MV-4-11 (cell line): Measurements from ENCODE around the gene PLXNA4.

Experiments
- DNase-seq: peaks from one replicate; lab custom pipeline; 2025; lab: John Stamatoyannopoulos, UW

The PLXNA4 gene

GRCh38 chr7:132533916-132534315 lies 42.4 kb downstream of the PLXNA4 start:
- peak; percentile 59 for DNase-seq

GRCh38 chr7:132532281-132532680 lies 44.0 kb downstream of the PLXNA4 start:
- peak; percentile 81 for DNase-seq

DNA sequence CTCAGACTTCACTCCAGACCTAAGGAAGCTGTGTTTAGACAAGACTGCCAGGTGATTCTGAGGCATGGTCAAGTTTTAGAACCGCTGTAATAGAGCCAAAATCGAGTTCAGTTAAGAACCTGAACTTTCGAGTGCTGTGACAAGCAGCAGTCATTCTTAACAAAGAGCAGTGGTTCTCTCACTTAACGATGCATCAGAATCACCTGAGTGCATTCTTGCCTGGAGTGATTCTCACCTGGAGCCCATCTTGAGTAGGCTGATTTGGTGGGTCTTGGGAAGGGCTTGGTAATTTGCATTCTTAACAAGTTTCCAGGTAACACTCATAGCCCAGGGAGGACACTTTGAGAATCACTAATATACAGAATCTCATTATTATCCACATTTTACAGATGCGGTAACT lies 44.7 kb downstream of the PLXNA4 start:
- no peak for DNase-seq

- DNase-seq: no peak
These were observed 47.6 kb downstream of the PLXNA4 start for GRCh38 chr7:132528695-132529094.

GRCh38 chr7:132527467-132528410 lies 48.5 kb downstream of the PLXNA4 start:
- no peak for DNase-seq

- DNase-seq: peak; percentile 51
These were observed 50.0 kb downstream of the PLXNA4 start for GRCh38 chr7:132526111-132526740.

GRCh38 chr7:132521423-132521822 lies 54.8 kb downstream of the PLXNA4 start:
- no peak for DNase-seq

DNA sequence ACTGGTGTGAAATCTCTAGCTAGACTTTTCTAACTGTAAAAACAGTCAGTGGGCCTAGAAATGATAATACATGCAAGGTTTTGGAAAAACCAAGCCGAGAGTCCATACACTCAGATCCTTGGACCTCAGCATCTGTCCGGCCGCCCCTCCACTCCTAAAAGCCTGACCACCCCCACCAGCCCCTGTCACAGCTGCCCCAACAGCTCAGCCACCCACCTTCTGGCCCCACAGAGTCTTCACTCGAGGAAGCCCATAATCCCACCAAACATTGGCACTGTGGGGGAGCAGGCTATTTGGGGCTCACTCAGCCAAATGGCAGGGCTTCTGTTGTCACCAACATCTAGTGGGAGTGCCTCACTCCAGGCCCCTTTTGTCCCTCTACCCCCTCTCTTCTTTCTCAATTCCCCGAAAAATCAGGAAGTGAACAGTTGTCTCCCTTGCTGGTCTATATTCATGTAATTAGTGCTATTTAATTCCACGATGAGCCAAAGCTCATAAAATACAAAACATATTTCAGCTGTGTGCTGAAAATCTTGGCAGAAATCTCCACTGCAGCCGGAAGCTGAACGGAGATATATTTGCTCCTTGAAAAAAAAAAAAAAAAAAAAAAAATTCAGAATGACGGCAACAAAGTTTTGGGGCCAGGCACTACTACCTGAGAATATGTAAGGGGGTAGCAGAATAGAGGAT lies 55.5 kb downstream of the PLXNA4 start:
- peak; percentile 70 for DNase-seq

GRCh38 chr7:132519936-132520335 lies 56.3 kb downstream of the PLXNA4 start:
- DNase-seq: peak; percentile 94

DNA sequence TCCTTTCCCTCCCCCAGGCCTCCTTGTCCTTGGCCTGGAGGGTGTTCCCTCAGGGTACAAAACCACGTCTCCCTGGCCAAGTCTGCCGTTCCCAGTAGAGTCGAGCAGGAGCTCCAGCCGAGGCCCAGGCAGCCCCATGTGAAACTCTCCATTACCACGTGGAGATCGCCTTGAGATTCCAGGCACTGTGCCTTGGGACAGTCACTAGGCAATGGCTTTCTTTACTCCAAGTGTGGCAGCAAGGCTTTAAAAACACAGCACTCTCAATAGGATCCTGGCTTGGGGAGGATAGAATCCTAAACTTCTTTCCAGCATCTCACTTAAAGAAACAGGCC lies 57.5 kb downstream of the PLXNA4 start:
- DNase-seq: no peak

GRCh38 chr7:132518102-132518838 lies 58.0 kb downstream of the PLXNA4 start:
- DNase-seq: peak; percentile 13

- DNase-seq: no peak
These were observed 60.0 kb downstream of the PLXNA4 start for GRCh38 chr7:132516042-132516840.

DNA sequence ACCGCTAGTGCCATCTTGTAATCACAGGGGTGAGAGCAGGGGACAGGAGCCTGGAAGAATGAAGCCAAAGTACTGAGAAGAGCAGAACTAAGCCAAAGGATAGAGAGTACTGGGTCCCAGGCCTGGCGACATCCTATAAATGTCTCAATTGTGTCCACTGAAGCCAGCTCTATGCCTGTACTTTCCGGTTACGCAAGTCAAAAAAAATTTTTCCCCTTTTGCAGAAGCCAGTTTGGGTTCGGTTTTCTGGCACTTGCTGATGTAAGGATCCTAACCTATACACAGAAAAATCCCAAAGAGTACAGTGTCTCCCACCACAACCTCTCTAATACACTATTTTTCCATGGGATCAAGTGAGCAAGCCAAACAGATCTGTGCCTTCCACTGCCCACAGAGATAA lies 61.1 kb downstream of the PLXNA4 start:
- no peak for DNase-seq

DNA sequence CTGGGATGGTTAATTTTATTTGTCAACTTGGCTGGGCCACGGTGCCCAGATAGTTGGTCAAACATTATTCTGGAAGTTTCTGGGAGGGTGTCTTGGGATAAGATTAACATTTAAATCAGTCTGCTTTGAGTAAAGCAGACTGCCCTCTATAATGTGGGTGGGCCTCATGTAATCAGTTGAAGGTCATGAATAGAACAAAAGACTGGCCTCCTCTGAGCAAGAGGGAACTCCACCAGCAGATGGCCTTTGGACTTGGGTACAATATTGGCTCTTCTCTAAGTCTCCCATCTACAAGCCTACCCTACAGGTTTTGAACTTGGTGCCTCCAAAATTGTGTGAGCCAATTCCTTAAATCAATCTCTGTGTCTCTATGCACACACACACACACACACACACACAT lies 61.8 kb downstream of the PLXNA4 start:
- no peak for DNase-seq

DNA sequence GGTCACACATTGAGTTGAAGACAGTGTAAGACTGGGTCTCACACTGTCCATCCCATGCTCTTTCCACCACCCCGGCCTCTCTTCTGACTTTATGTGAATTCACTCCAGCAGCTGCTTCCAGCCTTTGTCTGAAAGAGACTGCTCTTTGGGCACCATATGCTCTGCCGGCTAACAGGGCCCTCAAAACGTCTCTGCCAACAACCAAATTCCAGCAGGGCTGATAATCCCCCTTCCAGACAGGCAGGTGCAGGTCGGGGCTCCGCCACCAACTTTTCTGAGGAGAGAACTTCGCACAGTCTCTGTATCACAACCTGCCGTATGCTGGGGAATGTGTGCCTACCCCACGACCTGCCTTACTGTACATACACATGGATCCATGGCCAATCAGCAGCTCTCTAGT lies 64.3 kb downstream of the PLXNA4 start:
- no peak for DNase-seq

DNA sequence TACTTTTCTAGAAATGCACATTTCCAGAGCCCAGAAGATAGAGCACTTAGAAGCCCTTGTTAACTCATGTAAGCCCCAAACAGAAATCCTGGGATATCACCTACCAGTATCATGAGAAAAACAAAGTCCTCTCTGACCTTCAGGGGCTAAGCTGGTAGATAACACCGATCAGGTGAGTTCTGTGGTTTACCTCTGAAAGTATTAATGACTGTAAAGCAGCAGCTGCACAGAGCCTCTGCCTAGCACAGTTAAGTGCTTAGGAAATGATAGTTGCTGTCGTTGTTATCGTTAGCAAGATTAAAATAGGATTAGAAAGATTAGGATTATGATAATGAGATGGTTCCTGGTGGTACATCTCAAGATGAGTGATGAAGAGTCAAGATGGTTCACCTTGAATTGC lies 64.9 kb downstream of the PLXNA4 start:
- DNase-seq: no peak

DNA sequence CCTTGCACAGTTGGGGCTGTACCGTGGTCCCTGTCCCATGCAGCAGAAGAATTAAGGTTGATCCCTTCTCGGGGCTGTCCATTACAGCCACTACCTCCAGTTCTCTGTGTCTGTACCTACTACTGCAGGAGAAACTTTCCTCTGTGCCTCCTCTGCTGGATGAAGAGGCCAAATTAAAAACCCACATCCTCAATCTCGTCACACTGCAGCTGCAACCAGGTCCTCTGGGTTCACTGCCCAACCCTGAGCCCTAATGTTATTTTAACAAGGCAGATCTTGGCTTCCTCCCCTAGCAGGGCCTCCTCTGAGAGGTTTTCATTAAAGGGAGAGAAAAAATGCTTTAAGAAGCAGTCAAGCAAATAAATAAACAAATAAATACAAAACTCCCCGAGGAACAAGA lies 66.6 kb downstream of the PLXNA4 start:
- DNase-seq: no peak

DNA sequence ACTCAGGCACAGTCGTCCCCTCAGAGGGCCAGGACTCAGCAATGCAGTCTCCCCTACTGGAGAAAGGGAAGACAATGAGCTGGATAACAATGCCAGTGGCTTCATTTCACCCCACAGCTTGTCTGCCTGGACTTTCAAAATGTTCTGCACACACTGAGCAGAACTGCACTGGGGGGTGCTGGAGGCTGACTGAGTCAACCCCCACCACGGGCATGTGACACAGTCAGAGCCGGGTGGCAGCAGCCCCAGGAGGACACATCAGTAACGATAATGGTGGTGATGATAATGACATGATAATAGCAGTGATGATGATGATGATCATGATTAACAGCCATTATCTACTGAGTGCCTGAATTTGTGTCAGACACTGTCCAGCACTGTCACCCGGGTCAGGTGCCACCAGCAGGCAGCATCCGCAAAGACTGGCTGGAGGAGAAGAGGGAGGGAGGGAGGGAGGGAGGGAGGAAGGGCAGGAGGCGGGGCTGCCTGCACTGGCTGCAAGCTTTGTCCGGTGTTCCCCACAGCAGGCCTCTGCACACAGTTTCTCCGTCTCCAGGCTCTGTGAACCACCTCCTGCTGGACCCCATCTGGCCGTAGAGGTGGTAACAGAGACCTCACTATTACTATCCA lies 67.4 kb downstream of the PLXNA4 start:
- DNase-seq: no peak

DNA sequence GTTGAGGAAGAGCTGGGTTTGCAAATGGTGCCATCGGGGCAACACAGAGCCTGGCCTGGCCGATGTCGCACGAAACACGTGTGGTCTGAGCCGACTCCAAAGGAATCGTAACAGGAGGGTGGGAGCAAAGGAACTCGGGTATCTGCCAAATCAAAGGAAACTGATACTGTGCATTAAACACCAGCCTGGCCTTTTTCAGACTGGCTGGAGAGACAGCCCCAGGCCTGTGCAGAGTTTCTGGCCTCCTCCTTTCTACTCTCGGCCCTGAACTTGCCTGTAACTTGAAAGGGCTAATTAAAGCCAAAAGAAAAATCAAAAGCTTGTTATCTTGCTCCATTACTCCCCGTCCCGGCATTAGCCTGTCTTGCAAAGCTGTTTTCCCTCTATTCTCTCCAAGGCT lies 71.4 kb downstream of the PLXNA4 start:
- DNase-seq: no peak

GRCh38 chr7:132504071-132504470 lies 72.2 kb downstream of the PLXNA4 start:
- no peak for DNase-seq

GRCh38 chr7:132503415-132503814 lies 72.9 kb downstream of the PLXNA4 start:
- DNase-seq: no peak
